Measurements from ENCODE around the gene PKHD1.

Gene PKHD1, protein sequence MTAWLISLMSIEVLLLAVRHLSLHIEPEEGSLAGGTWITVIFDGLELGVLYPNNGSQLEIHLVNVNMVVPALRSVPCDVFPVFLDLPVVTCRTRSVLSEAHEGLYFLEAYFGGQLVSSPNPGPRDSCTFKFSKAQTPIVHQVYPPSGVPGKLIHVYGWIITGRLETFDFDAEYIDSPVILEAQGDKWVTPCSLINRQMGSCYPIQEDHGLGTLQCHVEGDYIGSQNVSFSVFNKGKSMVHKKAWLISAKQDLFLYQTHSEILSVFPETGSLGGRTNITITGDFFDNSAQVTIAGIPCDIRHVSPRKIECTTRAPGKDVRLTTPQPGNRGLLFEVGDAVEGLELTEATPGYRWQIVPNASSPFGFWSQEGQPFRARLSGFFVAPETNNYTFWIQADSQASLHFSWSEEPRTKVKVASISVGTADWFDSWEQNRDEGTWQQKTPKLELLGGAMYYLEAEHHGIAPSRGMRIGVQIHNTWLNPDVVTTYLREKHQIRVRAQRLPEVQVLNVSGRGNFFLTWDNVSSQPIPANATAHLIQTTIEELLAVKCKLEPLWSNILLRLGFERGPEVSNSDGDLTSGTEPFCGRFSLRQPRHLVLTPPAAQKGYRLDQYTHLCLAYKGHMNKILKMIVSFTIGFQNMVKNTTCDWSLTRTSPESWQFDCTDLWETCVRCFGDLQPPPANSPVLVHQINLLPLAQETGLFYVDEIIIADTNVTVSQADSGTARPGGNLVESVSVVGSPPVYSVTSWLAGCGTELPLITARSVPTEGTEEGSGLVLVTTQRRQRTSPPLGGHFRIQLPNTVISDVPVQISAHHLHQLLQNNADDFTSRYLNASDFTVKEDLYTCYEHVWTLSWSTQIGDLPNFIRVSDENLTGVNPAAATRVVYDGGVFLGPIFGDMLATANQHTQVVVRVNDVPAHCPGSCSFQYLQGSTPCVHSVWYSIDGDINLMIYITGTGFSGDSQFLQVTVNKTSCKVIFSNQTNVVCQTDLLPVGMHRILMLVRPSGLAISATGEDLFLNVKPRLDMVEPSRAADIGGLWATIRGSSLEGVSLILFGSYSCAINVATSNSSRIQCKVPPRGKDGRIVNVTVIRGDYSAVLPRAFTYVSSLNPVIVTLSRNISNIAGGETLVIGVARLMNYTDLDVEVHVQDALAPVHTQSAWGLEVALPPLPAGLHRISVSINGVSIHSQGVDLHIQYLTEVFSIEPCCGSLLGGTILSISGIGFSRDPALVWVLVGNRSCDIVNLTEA (N-terminal part only)

DNA sequence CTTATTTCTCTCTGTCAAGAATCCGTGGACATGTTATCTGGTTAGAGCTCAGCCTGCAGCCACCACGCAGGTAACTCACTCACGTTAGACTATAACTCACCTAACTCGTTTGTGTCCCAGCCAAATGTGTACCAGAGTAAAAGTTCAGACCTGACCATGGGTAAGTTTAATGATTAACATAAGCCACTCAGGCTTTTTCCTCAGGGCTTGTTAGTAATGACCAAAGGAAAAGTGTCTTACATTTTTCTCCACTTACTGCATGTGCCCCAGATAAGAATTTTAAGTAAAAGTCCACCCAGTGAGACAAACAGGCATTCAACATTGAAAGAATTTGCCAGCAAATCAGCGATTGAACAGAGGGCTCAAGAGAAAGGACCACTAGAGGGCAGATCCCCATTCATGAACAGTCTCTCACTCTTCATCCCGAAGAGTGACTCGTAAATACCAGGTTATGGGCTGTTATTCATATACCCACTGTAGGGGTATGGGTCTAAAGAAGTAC is at the start of gene PKHD1:
Gene PKHD1, minus strand, starts transcription at position 116 of the 502 bp plus-strand sequence. CDS start 2,680 bp downstream, outside the sequence.
- DNase-seq: no peak

DNA sequence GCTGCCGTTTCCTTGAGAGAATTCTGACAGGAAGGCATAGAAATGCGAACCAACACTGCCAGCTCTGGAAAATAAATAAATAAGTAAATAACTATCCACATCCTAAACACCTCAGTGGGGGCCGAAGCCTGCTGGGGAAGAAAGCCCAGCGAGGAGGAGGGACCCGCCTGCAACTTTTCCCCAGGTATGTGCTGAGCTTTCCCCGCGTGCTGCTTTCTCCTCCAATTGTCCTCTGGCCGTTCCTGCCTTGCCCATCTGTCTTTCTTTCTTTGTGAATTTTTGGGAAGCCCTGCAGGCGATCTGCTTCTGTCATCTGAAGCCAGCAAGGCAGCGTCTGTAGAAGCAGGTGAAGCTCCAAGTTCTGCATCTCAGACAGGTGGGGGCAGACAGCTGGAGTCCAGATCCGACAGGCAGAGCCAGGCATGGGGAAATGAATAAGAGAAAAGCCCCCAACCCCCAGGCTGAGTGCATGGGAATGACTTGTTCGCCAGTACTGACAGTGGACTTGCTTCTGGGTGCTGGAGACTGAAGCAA is 49.6 kb upstream of the PKHD1 start:
- DNase-seq: no peak

DNA sequence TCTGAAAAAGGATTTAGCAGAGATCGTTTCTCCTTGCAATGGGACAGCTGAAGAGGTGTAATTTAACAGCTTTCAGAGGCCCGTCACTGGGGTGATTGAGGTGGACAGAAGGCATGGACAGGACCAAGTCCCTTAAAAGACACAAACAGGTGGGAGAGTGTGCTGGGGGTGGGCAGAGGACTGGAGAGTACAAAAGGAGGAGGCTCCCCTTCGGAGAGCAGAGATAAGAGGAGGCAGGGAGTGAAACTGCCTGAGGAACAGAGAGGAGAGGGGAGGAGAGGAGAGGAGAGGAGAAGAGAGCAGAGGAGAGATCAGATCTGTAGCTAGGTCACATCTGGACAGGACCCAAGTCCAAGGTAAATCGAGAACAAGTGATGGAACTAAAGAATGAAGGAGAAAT is 48.6 kb upstream of the PKHD1 start:
- DNase-seq: no peak

DNA sequence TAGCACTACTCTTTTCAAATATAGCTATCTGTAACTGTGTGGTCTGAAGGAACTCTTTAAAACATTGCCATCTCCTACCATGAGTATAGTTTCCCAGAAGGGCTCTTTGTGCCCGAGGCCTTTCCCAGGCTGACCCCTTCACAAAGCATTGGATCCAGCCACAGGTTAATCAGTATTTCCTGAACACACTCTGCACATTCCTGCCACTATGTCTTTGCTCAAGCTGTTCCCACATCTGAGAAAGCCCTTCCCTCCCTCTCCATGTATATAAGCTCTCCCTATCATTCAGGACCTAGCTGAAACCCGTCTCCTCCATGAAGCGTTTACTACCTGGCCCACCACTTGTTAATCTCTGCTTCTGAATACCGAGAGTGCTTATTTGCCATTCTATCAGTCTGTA is 47.8 kb upstream of the PKHD1 start:
- no peak for DNase-seq

DNA sequence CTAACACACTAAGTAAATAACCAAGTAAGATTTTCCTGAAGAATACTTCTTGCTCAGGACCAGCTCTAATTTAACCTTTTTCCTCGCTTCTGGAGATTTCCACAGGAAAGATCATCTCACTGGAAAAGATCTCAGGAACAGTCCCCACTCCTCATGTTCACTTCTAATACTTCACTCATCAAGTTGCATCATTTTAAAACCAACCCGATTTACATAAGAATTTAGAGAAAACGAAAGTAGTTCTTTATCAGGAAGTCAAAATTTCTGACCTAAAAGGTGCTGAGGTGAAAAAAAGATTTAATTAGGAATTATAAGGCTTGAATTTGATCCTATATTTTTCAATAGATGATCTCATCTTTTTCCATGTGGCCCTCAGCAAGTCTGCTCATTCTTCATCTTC is 46.6 kb upstream of the PKHD1 start:
- DNase-seq: no peak

DNA sequence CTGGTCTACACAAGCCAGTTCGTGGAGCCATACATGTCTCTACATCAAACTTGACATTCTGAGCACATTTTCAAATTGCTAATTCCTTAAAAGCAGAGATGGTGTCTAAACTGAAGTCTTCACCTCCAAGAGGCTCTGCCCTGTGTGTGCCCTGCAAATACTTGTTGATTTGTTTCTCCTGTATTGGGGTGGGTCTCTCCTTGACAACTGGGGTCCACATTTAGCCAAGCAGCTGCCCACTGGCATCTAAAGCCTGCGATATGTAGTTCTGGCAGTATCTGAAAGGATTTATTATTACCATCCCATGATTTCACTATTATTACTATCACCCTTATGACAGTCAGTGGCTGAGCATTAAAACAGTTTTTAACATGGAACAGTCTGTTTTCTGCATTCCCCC is 45.9 kb upstream of the PKHD1 start:
- DNase-seq: no peak

DNA sequence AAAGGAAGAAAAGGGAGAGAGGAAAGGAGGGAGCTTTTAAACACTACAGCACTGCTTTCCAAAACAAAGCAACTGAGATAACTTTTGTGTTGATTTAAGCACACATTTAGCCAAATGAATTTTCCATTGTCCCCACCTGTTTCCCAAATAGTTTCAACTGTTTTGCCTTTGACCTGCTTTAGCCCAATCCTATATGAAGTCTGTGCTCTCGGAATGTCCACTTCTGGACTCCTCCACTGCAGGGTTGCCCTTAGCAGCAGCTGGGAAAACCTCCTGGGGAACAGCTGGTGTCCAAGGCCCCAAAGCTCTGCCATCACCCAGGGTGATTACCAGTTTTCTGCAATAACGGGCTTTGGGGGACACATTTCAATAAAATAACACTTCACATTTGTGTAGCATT is 44.9 kb upstream of the PKHD1 start:
- DNase-seq: no peak

DNA sequence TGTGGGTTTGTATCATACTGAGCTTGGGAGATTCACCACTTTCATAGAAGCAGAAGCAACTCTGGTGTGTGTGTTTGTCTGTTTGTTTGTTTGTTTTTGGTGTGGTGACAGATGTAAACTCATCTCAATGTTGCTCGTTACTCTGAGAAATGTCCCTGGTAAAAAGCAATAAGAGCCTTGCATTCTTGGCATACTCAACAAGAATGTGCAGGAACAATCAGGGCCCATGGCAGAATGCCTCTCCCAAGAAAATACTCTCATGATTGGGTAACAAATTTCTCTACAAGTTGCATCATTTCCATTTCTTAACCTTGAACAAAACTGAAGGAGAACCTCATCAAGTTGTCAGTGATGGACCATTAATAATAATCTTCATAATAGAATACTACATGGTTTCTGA is 43.0 kb upstream of the PKHD1 start:
- DNase-seq: no peak

DNA sequence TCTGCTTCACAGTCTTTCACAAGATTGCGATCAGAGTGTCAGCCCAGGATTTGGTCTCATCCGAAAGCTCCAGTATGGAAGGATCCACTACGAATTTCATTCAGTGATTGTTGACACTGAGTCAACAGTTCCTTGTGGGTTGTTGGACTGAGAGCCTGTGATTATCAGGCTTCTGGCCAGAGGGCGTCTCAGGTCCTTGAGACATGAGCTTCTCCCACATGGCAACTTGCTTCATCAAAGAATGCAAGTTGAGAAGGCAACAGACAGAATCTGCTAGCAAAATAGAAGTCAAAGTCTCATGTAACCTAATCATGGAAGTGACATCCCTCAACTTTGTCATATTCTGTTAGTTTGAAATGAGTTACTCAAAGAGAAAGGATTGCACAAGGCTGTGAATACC is 40.5 kb upstream of the PKHD1 start:
- DNase-seq: no peak

DNA sequence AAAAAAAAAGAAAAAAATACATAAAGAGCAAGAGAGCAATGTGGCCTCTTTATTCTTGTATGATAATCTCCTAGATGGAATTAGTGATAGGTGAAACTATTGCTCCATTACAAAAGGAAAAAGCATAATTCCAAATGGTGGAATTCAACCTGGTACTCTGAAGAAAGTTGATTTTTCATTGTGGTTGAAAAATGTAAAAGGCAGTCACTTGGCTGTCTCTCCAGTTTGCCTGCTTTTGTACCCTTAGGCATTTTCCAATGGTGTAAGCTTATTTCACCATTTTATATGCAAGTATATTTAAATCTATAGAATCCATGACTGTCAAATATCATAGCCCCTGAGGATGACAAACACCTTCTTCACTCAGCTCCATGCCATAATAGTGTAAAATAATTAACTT is 38.8 kb upstream of the PKHD1 start:
- no peak for DNase-seq

DNA sequence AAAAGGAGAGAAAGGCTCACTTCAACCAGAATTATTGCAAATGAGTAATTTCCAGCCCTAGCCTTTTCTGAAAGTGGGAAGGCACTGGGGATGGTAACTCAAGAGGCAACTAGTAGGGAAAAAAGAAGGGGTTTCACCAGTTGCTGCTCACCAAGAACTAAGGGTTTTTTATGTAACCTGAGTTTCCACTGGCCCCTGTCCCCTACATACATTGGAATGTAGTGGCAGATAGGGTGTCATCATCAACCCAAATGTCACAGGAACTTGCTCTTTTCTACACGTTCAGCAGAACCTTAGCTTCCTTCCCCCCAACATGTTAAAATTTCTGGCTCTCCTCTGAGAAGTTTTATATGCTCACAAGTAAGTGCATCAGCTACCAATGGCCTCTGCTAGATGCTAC is 38.2 kb upstream of the PKHD1 start:
- DNase-seq: no peak

DNA sequence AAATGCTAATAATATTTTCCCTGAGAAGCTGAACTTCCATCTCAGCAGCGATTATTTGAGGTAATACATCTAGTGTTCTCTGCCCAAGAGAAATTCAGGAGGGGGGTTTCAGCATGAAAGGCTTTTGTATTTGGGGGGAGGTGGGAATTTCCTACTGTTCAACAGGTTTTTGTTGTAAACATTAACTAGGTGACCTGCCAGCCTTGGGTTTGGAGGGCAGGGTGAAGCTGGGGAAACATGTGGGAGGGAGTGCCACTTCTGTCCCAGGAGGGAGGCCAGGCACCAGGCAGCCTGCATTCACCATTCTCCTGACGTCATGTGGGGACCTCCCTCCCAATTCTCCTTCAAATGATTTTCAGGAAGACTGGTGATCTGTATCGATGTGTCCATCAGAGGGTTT is 37.7 kb upstream of the PKHD1 start:
- DNase-seq: no peak

DNA sequence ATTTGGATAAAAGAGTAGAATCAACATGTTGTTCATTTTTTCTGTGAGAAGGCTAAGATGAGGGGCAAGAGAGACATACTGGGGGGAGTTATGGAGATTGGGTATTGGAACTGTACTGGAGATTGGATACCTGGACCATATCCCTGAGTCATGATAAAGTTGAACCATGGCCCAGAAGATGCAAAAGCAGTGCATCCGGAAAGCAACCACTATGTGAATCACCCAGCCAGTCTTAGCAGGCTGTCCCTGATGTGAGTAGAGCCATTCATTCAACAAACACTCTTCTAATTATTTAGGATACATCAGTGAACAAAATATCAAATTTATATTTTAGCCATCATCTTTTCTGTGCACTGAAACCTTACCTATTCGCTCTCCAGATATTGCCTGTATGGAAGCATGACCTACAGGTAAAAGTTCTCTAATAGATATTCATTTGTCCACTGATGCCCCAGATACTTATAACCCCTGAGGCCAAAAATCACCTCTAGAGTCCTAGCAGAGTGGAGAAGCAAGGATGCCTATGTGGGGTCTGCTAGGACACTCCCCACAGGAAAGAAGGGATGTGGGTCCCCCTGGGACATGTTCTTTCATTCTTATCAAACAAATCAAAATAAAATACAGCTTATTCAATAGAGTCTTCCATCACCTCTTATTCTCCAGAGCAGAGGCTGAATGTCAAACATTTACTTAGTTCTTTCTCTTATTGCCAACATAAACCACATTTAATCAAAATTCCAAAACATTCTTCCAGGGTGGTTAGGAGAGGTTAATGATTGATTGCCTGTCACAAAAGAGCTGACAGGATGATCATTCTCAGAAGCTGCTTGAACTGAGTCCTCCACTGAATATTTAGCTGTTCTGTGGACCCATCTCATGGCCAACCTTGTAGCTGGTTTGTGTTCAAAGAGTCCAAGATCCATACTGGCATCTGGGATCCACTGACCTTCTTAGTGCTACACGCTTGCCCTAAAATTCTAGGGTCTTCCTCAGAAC is 37.0 kb upstream of the PKHD1 start:
- no peak for DNase-seq

DNA sequence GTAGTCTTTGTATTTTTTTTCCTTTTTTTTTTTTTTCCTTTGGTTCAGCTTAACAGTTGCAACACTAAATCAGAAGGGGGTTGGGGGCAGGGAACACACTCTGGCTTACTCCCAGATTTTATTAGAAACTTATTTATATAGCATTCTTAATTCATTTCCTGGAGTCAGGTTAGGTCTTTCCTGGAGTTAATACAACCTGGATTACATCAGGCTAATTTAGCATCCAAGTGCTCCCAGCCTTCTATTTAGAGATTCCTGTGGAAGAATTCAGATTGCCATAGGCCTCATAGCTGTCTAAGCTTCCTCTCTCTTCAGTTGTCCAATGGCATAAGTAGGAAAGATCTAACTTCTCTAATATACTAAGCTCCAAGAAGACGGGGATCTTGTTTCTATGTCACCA is 35.8 kb upstream of the PKHD1 start:
- no peak for DNase-seq

DNA sequence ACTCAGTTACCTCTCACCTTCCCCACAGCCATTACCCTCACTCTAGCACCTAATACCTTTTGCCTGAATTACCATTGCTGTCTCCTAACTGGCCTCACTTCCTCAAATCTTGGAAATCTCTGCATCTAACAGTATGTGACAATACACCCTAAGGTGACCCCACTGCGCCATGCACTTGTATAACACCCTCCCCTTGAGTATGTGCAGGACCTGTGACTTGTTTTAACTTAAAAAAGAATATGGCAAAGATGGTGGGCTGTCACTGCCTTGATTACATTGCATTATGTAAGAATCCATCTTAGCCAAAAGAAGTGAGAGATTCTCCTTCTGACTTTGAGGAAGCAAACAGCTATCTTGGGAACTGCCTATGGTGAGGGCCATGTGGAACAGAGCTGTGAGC is 29.9 kb upstream of the PKHD1 start:
- DNase-seq: no peak

DNA sequence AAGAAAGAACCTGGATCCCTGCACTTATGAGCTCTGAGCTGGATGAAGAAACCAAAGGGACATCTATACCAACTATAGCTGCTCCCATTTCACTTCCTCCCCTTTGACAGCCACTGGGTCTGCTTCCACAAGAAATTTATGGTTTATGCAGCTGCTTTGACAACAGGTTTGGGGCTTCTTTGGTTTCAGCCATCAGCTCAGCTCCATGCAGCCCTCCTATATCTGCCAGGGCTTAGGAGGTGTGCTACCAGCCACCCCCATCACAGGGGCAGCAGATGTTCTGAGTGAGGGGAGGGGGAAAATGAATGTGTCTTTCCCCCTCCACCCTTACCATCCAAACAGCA is 29.2 kb upstream of the PKHD1 start:
- no peak for DNase-seq

DNA sequence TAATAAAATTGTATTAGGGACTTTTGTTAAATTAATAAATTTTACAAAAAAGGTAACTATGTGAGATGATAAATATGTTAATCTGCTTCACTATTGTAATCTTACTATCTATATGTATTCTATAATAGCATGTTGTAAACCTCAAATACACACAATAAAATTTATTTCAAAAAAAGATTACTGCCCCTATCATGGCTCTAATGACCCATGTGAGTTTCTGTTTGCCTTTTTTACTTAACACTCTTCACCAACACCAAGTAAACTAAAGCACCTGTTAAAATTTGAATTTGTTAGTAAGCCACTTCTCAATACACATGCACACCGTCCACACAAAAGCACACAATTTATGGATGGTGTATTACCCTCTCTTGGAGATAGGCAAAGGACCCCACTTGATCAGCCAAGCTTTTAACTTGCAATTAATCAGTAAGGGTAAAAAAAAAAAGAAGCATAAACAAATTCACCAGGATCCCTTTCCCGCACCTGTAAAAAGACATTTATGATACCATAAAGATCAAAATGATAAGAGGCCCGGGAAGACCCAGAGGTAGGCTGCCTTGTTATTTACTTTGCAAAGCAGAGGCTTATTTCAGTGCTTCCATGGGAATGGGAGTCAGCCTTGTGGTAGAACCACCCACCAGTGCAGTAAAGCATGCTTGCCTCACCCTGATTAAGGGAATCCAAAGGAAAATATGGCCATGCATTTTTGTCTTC is 28.6 kb upstream of the PKHD1 start:
- DNase-seq: no peak

DNA sequence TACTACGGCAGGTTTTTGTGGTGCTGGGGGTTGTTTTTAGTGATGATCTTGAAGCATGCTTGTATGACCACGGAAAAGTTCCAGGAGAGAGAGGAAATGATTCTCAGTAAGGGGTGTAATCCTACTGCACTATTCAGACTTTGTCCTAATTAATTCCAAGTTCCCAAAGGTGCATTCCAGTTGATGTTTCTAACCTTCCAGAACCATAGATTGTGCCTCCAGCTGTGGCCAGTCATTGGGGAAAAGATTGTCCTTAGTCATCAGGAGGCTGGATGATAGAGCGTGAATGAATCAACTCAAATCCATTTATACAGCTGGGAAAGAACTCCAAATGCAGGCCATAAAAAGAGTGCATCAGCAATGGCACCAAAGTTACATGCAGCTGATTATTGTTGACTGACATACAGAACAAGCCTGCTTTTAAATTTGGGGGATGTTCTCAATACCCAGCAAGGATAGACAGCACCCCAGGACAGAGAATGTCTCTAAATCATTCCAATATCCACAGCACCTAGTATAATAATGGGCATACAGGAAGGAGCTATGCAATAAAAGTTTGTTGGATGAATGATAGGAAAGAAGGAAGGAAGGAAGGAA is 27.8 kb upstream of the PKHD1 start:
- DNase-seq: no peak

DNA sequence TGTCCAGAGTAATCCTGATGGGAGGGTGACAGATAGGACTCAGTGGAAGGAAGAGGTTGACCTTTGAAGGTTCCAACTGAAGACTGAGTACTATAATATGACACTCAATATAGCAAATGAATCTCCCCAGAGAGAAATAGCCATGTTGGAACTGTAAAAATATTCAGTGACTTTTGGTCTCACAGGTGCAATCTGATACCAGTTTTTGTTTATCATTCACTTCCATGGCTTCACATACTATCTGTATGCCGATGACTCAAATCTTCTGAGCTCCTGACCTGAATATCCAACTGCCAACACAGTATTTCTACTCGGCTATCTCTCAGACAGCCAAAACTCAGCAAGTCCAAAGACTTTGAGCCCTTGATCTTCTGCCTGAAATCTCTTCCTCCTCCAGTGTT is 21.8 kb upstream of the PKHD1 start:
- no peak for DNase-seq

DNA sequence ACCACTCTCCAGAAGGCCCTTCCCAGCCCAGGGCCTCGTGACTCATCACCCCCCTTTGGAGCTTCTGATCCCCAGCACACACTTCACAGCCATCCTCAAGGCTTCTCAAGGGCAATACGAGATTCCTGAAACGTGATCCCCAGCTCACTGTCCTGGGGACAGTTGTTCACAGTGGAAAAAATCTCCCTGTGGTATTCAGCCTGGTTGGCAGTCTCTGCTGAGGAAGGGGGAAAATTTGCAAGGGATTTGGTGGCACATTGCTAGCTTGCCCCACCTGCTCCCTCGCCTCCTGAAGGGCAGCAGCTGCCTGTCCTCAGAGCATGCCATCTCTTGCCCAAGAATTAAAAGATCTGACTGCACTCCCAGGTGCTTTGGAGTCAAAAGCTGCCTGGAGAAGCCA is 20.7 kb upstream of the PKHD1 start:
- no peak for DNase-seq

DNA sequence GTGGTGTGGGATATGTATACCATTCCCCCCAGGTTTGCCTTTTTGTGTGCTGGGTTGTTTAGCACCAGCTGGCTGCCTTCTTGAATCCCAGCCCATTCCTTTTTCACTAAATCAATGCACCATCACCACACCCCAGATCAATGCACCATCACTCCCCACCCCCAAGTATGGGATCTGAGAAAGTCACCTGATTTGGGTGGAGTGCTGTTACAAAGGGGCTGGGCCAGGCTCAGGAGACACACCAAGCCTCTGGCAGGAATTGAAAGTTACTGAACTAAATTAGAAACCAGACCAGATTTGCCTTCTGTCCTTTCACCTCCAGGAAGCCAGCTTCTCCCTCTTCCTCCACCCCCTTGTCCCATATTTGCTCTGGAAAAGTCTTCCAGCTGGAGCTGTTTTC is 19.6 kb upstream of the PKHD1 start:
- DNase-seq: no peak
